ENCODE data around the gene GAN. TPM values are rescaled to one million over a fixed set of nuclear protein-coding genes. Genes with fewer than 3 reads are reported as not detected.

Gene GAN
- total and polyA plus RNA-seq, 10 of the 15 experiments (the other 5 are each of a cell fraction or from before 2014, with no cell fraction given) = 0.42 to 8.4 (median 2.5) TPM

- TF ChIP-seq TARDBP (IDR thresholded peaks at IDR 0.05; ENCODE audit: borderline replicate concordance) (no peak), ATF3 (IDR thresholded peaks at IDR 0.05; ENCODE audit: borderline replicate concordance, extremely low read depth, low read depth, low read length) (peak; percentile 70; the same call in 1 of the 2 replicates), SMC3 (IDR thresholded peaks at IDR 0.05; ENCODE audit: borderline replicate concordance, low read length) (no peak), BHLHE40 (IDR thresholded peaks at IDR 0.05; ENCODE audit: borderline replicate concordance in 1 of 2, low read depth in 2 of 2, low read length in 1 of 2) (peak; percentile 54 to 68; a peak in 2 of 4 replicates), RAD21 (IDR thresholded peaks at IDR 0.05; ENCODE audit: insufficient read depth, low read depth, low read length) (no peak), ZNF384 (IDR thresholded peaks at IDR 0.05; ENCODE audit: borderline replicate concordance, low read depth, low read length) (no peak), BMI1 (IDR thresholded peaks at IDR 0.05; ENCODE audit: borderline replicate concordance) (no peak), KAT2A (conservative IDR thresholded peaks at IDR 0.05; ENCODE audit: control insufficient read depth, low read depth, low read length) (no peak), MEF2A (IDR thresholded peaks at IDR 0.05; ENCODE audit: insufficient read depth, low read depth, low read length) (no peak), BCL3 (IDR thresholded peaks at IDR 0.05; ENCODE audit: borderline replicate concordance, insufficient read depth, low read depth, low read length, poor library complexity, severe bottlenecking) (no peak), SRF (IDR thresholded peaks at IDR 0.05; ENCODE audit: low read depth in 2 of 2, low read length in 2 of 2) (peak in 1 of 2 experiments; percentile 81; a peak in 2 of 4 replicates), ZNF274 (IDR thresholded peaks at IDR 0.05; ENCODE audit: insufficient read depth, insufficient read length) (no peak), POLR2AphosphoS2 (IDR thresholded peaks at IDR 0.05; ENCODE audit: low read depth, low read length) (0 out of 2 replicates have a peak, but pooled peaks have one; percentile 35)
- TF ChIP-seq, protein P1, sequence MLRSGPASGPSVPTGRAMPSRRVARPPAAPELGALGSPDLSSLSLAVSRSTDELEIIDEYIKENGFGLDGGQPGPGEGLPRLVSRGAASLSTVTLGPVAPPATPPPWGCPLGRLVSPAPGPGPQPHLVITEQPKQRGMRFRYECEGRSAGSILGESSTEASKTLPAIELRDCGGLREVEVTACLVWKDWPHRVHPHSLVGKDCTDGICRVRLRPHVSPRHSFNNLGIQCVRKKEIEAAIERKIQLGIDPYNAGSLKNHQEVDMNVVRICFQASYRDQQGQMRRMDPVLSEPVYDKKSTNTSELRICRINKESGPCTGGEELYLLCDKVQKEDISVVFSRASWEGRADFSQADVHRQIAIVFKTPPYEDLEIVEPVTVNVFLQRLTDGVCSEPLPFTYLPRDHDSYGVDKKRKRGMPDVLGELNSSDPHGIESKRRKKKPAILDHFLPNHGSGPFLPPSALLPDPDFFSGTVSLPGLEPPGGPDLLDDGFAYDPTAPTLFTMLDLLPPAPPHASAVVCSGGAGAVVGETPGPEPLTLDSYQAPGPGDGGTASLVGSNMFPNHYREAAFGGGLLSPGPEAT (IDR thresholded peaks at IDR 0.05; ENCODE audit: low read depth) = peak; percentile 90
- TF ChIP-seq, protein P2, sequence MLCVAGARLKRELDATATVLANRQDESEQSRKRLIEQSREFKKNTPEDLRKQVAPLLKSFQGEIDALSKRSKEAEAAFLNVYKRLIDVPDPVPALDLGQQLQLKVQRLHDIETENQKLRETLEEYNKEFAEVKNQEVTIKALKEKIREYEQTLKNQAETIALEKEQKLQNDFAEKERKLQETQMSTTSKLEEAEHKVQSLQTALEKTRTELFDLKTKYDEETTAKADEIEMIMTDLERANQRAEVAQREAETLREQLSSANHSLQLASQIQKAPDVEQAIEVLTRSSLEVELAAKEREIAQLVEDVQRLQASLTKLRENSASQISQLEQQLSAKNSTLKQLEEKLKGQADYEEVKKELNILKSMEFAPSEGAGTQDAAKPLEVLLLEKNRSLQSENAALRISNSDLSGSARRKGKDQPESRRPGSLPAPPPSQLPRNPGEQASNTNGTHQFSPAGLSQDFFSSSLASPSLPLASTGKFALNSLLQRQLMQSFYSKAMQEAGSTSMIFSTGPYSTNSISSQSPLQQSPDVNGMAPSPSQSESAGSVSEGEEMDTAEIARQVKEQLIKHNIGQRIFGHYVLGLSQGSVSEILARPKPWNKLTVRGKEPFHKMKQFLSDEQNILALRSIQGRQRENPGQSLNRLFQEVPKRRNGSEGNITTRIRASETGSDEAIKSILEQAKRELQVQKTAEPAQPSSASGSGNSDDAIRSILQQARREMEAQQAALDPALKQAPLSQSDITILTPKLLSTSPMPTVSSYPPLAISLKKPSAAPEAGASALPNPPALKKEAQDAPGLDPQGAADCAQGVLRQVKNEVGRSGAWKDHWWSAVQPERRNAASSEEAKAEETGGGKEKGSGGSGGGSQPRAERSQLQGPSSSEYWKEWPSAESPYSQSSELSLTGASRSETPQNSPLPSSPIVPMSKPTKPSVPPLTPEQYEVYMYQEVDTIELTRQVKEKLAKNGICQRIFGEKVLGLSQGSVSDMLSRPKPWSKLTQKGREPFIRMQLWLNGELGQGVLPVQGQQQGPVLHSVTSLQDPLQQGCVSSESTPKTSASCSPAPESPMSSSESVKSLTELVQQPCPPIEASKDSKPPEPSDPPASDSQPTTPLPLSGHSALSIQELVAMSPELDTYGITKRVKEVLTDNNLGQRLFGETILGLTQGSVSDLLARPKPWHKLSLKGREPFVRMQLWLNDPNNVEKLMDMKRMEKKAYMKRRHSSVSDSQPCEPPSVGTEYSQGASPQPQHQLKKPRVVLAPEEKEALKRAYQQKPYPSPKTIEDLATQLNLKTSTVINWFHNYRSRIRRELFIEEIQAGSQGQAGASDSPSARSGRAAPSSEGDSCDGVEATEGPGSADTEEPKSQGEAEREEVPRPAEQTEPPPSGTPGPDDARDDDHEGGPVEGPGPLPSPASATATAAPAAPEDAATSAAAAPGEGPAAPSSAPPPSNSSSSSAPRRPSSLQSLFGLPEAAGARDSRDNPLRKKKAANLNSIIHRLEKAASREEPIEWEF (IDR thresholded peaks at IDR 0.05; ENCODE audit: insufficient replicate concordance, low read depth, low read length) = no peak
Observed at GRCh38 chr16:81314603-81315270, at the start of gene GAN (continued).
